GM19468 (cell line): ENCODE measurements around the gene MEIS2.

Source experiments
- ATAC-seq: cut with Tn5 transposase; IDR thresholded peaks from one replicate; pipeline ENCODE4 v1.9.1; 2021; ENCODE audit warnings: mild to moderate bottlenecking, moderate library complexity, moderate number of reproducible peaks; ENCODE audit not compliant: unreplicated experiment; ENCODE audit errors: extremely low read depth

Gene MEIS2

GRCh38 chr15:36914466-36914865 is 185.9 kb downstream of the MEIS2 start:
- ATAC-seq = no peak

GRCh38 chr15:36912311-36912712 is 188.0 kb downstream of the MEIS2 start:
- ATAC-seq = no peak

GRCh38 chr15:36911322-36911944 is 188.9 kb downstream of the MEIS2 start:
- ATAC-seq = no peak

- ATAC-seq = no peak
Measured at GRCh38 chr15:36908991-36909390, 191.4 kb downstream of the MEIS2 start.

- no peak for ATAC-seq
Measured at GRCh38 chr15:36907295-36907694, 193.1 kb downstream of the MEIS2 start.

- ATAC-seq = no peak
Measured at GRCh38 chr15:36905908-36906307, 194.4 kb downstream of the MEIS2 start.

- ATAC-seq = no peak
Measured at GRCh38 chr15:36904715-36905114, 195.6 kb downstream of the MEIS2 start.

GRCh38 chr15:36903922-36904556 is 196.3 kb downstream of the MEIS2 start:
- no peak for ATAC-seq

- no peak for ATAC-seq
Measured at GRCh38 chr15:36903195-36903594, 197.2 kb downstream of the MEIS2 start.

GRCh38 chr15:36901012-36901411 is 199.3 kb downstream of the MEIS2 start:
- no peak for ATAC-seq

- ATAC-seq = no peak
Measured at GRCh38 chr15:36899696-36900095, 200.7 kb downstream of the MEIS2 start.

- no peak for ATAC-seq
Measured at GRCh38 chr15:36898536-36899126, 201.7 kb downstream of the MEIS2 start.

- no peak for ATAC-seq
Measured at GRCh38 chr15:36897834-36898233, 202.5 kb downstream of the MEIS2 start.

GRCh38 chr15:36896949-36897348 is 203.4 kb downstream of the MEIS2 start:
- no peak for ATAC-seq

GRCh38 chr15:36894075-36894474 is 206.3 kb downstream of the MEIS2 start:
- ATAC-seq = no peak

- ATAC-seq = no peak
Measured at GRCh38 chr15:36893276-36893675, 207.1 kb downstream of the MEIS2 start.

- no peak for ATAC-seq
Measured at GRCh38 chr15:36888011-36888992, 212.0 kb downstream of the MEIS2 start.

GRCh38 chr15:36887214-36887961 is 213.0 kb downstream of the MEIS2 start:
- no peak for ATAC-seq

GRCh38 chr15:36886701-36887100 is 213.6 kb downstream of the MEIS2 start:
- ATAC-seq = no peak

- no peak for ATAC-seq
Measured at GRCh38 chr15:36886191-36886590, 214.2 kb downstream of the MEIS2 start.
